Measurements from ENCODE around the gene DNAJC18. TPM values are rescaled to one million over a fixed set of nuclear protein-coding genes. Genes with fewer than 3 reads are reported as not detected.

The DNAJC18 gene
- total RNA-seq, 8 experiments from 2014 or later, result 4.6 to 26.3 (median 20.5) TPM

GRCh38 chr5:139376364-139376763 is 63.0 kb downstream of the DNAJC18 start:
- no peak for ATAC-seq (replicated peaks in 6 of 8)
- no peaks in the 10 kb centered on the region for H3K4me1 ChIP-seq (replicated peaks in 1 of 2)
- in situ Hi-C loops (cut with MboI; ENCODE audit: low pct_unique_long_range_greater_than_20kb in 2 of 9, low sequenced_read_pairs in 9 of 9, unreplicated experiment in 9 of 9), result no loop called here

GRCh38 chr5:139374909-139375308 is 64.4 kb downstream of the DNAJC18 start:
- ATAC-seq (replicated peaks in 6 of 8), result peak in 2 of 8 experiments; percentile 8 to 10
- in situ Hi-C loops (cut with MboI; ENCODE audit: low pct_unique_long_range_greater_than_20kb in 2 of 9, low sequenced_read_pairs in 9 of 9, unreplicated experiment in 9 of 9), result no loop called here
- H3K4me1 ChIP-seq (replicated peaks in 1 of 2), result no peaks in the 10 kb centered on the region
- no peak overlapping the region for H3K27ac ChIP-seq
- H3K4me3 ChIP-seq, result no peak overlapping the region
- WGBS, 10 experiments, result 80 to 100% (median 92%) methylated on average over 1 to 2 of the region's 2 CpGs; no CpG with 5 or more reads in 7 of the 10 experiments

More at GRCh38 chr5:139376364-139376763, 63.0 kb downstream of the DNAJC18 start:
- 80 to 100% (median 94%) methylated on average over 1 to 6 of the region's 7 CpGs; no CpG with 5 or more reads in 2 of the 10 experiments for WGBS, 10 experiments
- H3K4me3 ChIP-seq, result no peak overlapping the region
- H3K27ac ChIP-seq, result no peak overlapping the region

- no peak for ATAC-seq (replicated peaks in 6 of 8)
- in situ Hi-C loops (cut with MboI; ENCODE audit: low pct_unique_long_range_greater_than_20kb in 2 of 9, low sequenced_read_pairs in 9 of 9, unreplicated experiment in 9 of 9), result no loop called here
- H3K4me3 ChIP-seq, result no peak overlapping the region
- H3K27ac ChIP-seq, result no peak overlapping the region
- 67 to 94% (median 87%) methylated on average over 1 to 7 of the region's 7 CpGs for WGBS, 10 experiments
- H3K4me1 ChIP-seq (replicated peaks in 1 of 2), result no peaks in the 10 kb centered on the region
Measured at GRCh38 chr5:139371482-139372435, 67.6 kb downstream of the DNAJC18 start.

GRCh38 chr5:139369181-139369580 is 70.1 kb downstream of the DNAJC18 start:
- H3K27ac ChIP-seq, result no peak overlapping the region
- no peak overlapping the region for H3K4me3 ChIP-seq
- WGBS, 10 experiments, result 71 to 100% (median 100%) methylated on average over 1 of the region's 1 CpG; no CpG with 5 or more reads in 4 of the 10 experiments
- in situ Hi-C loops (cut with MboI; ENCODE audit: low pct_unique_long_range_greater_than_20kb in 2 of 9, low sequenced_read_pairs in 9 of 9, unreplicated experiment in 9 of 9), result no loop called here
- no peaks in the 10 kb centered on the region for H3K4me1 ChIP-seq (replicated peaks in 1 of 2)
- ATAC-seq (replicated peaks in 6 of 8), result peak in 1 of 8 experiments; percentile 53

GRCh38 chr5:139368613-139369012 is 70.7 kb downstream of the DNAJC18 start:
- H3K27ac ChIP-seq, result no peak overlapping the region
- in situ Hi-C loops (cut with MboI; ENCODE audit: low pct_unique_long_range_greater_than_20kb in 2 of 9, low sequenced_read_pairs in 9 of 9, unreplicated experiment in 9 of 9), result no loop called here
- H3K4me1 ChIP-seq (replicated peaks in 1 of 2), result no peaks in the 10 kb centered on the region
- 46 to 100% (median 90%) methylated on average over 2 of the region's 2 CpGs; no CpG with 5 or more reads in 2 of the 10 experiments for WGBS, 10 experiments
- ATAC-seq (replicated peaks in 6 of 8), result no peak
- no peak overlapping the region for H3K4me3 ChIP-seq

- Histone ChIP-seq H3K4me3 (no peak overlapping the region), H3K4me1 (replicated peaks in 1 of 2) (no peaks in the 10 kb centered on the region), H3K27ac (no peak overlapping the region)
- in situ Hi-C loops (cut with MboI; ENCODE audit: low pct_unique_long_range_greater_than_20kb in 2 of 9, low sequenced_read_pairs in 9 of 9, unreplicated experiment in 9 of 9), result no loop called here
- ATAC-seq (replicated peaks in 6 of 8), result no peak
- 71 to 100% (median 92%) methylated on average over 1 to 2 of the region's 2 CpGs; no CpG with 5 or more reads in 1 of the 10 experiments for WGBS, 10 experiments
Measured at GRCh38 chr5:139364466-139364865, 74.9 kb downstream of the DNAJC18 start.

GRCh38 chr5:139363937-139364336 is 75.4 kb downstream of the DNAJC18 start:
- WGBS, 10 experiments, result 67 to 100% (median 98%) methylated on average over 1 to 2 of the region's 2 CpGs; no CpG with 5 or more reads in 2 of the 10 experiments
- Histone ChIP-seq H3K4me1 (replicated peaks in 1 of 2) (no peaks in the 10 kb centered on the region), H3K27ac (no peak overlapping the region), H3K4me3 (no peak overlapping the region)
- ATAC-seq (replicated peaks in 6 of 8), result peak in 2 of 8 experiments; percentile 89 to 97
- in situ Hi-C loops (cut with MboI; ENCODE audit: low pct_unique_long_range_greater_than_20kb in 2 of 9, low sequenced_read_pairs in 9 of 9, unreplicated experiment in 9 of 9), result no loop called here

GRCh38 chr5:139361835-139362429 is 77.4 kb downstream of the DNAJC18 start:
- Histone ChIP-seq H3K4me3 (no peak overlapping the region), H3K4me1 (replicated peaks in 1 of 2) (no peaks in the 10 kb centered on the region), H3K27ac (no peak overlapping the region)
- 30 to 95% (median 82%) methylated on average over 1 to 6 of the region's 6 CpGs; no CpG with 5 or more reads in 1 of the 10 experiments for WGBS, 10 experiments
- peak in 1 of 8 experiments; percentile 65 for ATAC-seq (replicated peaks in 6 of 8)
- in situ Hi-C loops (cut with MboI; ENCODE audit: low pct_unique_long_range_greater_than_20kb in 2 of 9, low sequenced_read_pairs in 9 of 9, unreplicated experiment in 9 of 9), result no loop called here

- in situ Hi-C loops (cut with MboI; ENCODE audit: low pct_unique_long_range_greater_than_20kb in 2 of 9, low sequenced_read_pairs in 9 of 9, unreplicated experiment in 9 of 9), result no loop called here
- ATAC-seq (replicated peaks in 6 of 8), result no peak
- no peak overlapping the region for H3K27ac ChIP-seq
- WGBS, 10 experiments, result 85 to 100% (median 98%) methylated on average over 1 to 4 of the region's 4 CpGs; no CpG with 5 or more reads in 2 of the 10 experiments
- H3K4me1 ChIP-seq (replicated peaks in 1 of 2), result no peaks in the 10 kb centered on the region
- H3K4me3 ChIP-seq, result no peak overlapping the region
Measured at GRCh38 chr5:139360384-139360783, 78.9 kb downstream of the DNAJC18 start.

Other genes with a start within 250 kb of the DNAJC18 start
- gene SIL1, start 241.2 kb downstream of the DNAJC18 start, total RNA-seq, result 100 to 1,000 TPM in 2 of 8 experiments, 10 to 100 TPM in 6; 16.4 to 196 (median 54.6) TPM
- 100 to 1,000 TPM; 180 to 596 (median 433) TPM for gene MATR3, start 145.8 kb downstream of the DNAJC18 start, total RNA-seq
- 100 to 1,000 TPM in 6 of 8 experiments, 10 to 100 TPM in 2; 56.6 to 145 (median 109) TPM for gene PAIP2, start 97.7 kb downstream of the DNAJC18 start, total RNA-seq
- gene SLC23A1, start 56.2 kb downstream of the DNAJC18 start, total RNA-seq, result 1 to 10 TPM in 5 of 8 experiments, under 1 TPM in 3; 0.25 to 4.1 (median 1.1) TPM
- under 1 TPM; 0.18 to 0.97 (median 0.44) TPM for gene MZB1, start 49.6 kb downstream of the DNAJC18 start, total RNA-seq
- 1 to 10 TPM in 5 of 8 experiments, under 1 TPM in 3; 0.56 to 3.8 (median 1.3) TPM for gene PROB1, start 44.4 kb downstream of the DNAJC18 start, total RNA-seq
- 10 to 100 TPM in 5 of 8 experiments, 1 to 10 TPM in 3; 8.3 to 13.2 (median 10.5) TPM for gene SPATA24, start 35.4 kb downstream of the DNAJC18 start, total RNA-seq
- gene ECSCR, start 23.2 kb upstream of the DNAJC18 start, total RNA-seq, result 1 to 10 TPM in 1 of 8 experiments, not detected in 7; 2.0 TPM
- under 1 TPM in 7 of 8 experiments, not detected in 1; 0.07 to 0.66 (median 0.15) TPM for gene SMIM33, start 31.5 kb upstream of the DNAJC18 start, total RNA-seq
- gene STING1, start 43.2 kb upstream of the DNAJC18 start, total RNA-seq, result 10 to 100 TPM in 4 of 8 experiments, under 1 TPM in 4; 0.16 to 30.3 (median 13.0) TPM
- gene UBE2D2, start 121.8 kb upstream of the DNAJC18 start, total RNA-seq, result 100 to 1,000 TPM in 4 of 8 experiments, 10 to 100 TPM in 4; 66.9 to 164 (median 102) TPM
- 100 to 1,000 TPM in 4 of 8 experiments, 10 to 100 TPM in 4; 14.2 to 140 (median 95.8) TPM for gene CXXC5, start 208.8 kb upstream of the DNAJC18 start, total RNA-seq